Measurements from ENCODE around the gene ARID4A.

- TF ChIP-seq ATF3 (IDR thresholded peaks at IDR 0.05; ENCODE audit: borderline replicate concordance, extremely low read depth, low read depth, low read length) (no peak), IRF5 (IDR thresholded peaks at IDR 0.05; ENCODE audit: borderline replicate concordance) (no peak), CTCF (IDR thresholded peaks at IDR 0.05 in 2 of 3, conservative IDR thresholded peaks at IDR 0.05 in 1 of 3; ENCODE audit: control insufficient read depth in 2 of 3, extremely low read depth in 1 of 3, insufficient read depth in 1 of 3, low read depth in 3 of 3, low read length in 3 of 3) (no peak), BCL3 (IDR thresholded peaks at IDR 0.05; ENCODE audit: borderline replicate concordance, insufficient read depth, low read depth, low read length, poor library complexity, severe bottlenecking) (no peak), MAX (IDR thresholded peaks at IDR 0.05; ENCODE audit: low read depth, low read length) (no peak), POLR2AphosphoS5 (IDR thresholded peaks at IDR 0.05; ENCODE audit: low read length) (0 out of 2 replicates have a peak, but pooled peaks have one; percentile 4), RAD51 (IDR thresholded peaks at IDR 0.05) (no peak), EZH2 (IDR thresholded peaks at IDR 0.05; ENCODE audit: borderline replicate concordance, control insufficient read depth, low read depth, low read length) (no peak), ZZZ3 (IDR thresholded peaks at IDR 0.05; ENCODE audit: control insufficient read depth, insufficient read length, low read depth) (no peak)
Measured at GRCh38 chr14:58299401-58300330, 1.3 kb downstream of the ARID4A start.
